ENCODE data around the gene HAPLN3.

HAPLN3 gene

DNA sequence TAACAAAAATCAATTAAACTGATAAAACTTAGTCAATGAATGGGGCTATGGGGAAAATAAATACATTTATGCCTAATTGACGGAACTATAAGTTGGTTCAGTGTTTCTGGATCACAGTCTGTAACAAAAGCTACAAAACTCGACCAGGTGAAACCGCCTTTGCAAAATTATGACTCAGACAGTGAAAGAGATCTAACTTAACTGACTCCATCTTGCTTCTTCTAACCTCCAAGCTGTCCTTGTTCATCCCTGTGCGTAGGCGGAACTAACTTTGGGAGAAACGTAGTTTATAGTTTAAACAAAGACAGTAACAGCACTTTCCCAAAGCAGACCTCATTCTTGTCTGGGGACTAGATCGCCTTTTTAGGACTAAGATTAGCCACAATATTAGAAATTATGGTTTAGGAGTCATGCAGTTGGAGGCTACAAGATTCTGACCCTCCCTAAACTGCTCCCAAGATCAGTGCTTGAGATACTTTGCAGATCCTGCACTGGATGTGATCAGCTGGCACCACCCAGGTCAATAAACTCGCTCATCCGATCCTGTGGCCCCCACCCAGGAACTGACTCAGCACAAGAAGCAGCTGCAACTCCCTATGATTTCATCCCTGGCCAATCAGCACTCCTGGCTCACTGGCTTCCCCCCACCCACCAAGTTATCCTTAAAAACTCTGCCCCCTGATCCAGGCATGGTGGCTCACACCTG lies 25.0 kb upstream of the HAPLN3 start:
- Histone ChIP-seq H3K36me3 (ENCODE audit: control insufficient read depth in 2 of 2, insufficient read depth in 1 of 2, low read length in 2 of 2) (no peaks in the 10 kb centered on the region), H3K4me3 (ENCODE audit: low read depth, low read length) (no peak overlapping the region), H3K4me1 (ENCODE audit: control insufficient read depth, insufficient read depth, low read length) (peaks cover 5% of the 10 kb centered on the region; the same call in 1 of the 2 replicates), H3K9me3 (ENCODE audit: control insufficient read depth, insufficient read depth, low read depth, low read length) (no peaks in the 10 kb centered on the region), H3K27ac (ENCODE audit: extremely low read depth, low read depth, low read length) (no peak overlapping the region)
- TF ChIP-seq ZNF133 (tag by site-specific recombination; IDR thresholded peaks at IDR 0.05) = no peak
- no peak for TF ChIP-seq ZSCAN16 (tag by site-specific recombination; IDR thresholded peaks at IDR 0.05)
- TF ChIP-seq ZBTB17 (tag by site-specific recombination; IDR thresholded peaks at IDR 0.05) = peak; percentile 50; the same call in 1 of the 2 replicates
- 0 out of 2 replicates have a peak, but pooled peaks have one; percentile 15 for TF ChIP-seq GLIS1 (tag by site-specific recombination; IDR thresholded peaks at IDR 0.05)
- peak; percentile 44; the same call in 1 of the 2 replicates for TF ChIP-seq ZFP69B (tag by site-specific recombination; IDR thresholded peaks at IDR 0.05)
- TF ChIP-seq, protein P1, sequence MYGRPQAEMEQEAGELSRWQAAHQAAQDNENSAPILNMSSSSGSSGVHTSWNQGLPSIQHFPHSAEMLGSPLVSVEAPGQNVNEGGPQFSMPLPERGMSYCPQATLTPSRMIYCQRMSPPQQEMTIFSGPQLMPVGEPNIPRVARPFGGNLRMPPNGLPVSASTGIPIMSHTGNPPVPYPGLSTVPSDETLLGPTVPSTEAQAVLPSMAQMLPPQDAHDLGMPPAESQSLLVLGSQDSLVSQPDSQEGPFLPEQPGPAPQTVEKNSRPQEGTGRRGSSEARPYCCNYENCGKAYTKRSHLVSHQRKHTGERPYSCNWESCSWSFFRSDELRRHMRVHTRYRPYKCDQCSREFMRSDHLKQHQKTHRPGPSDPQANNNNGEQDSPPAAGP (tag by site-specific recombination; IDR thresholded peaks at IDR 0.05) = peak; percentile 58; the same call in 1 of the 2 replicates
- no peak for TF ChIP-seq ZNF747 (tag by site-specific recombination; IDR thresholded peaks at IDR 0.05)
- no peak for TF ChIP-seq OVOL3 (tag by site-specific recombination; IDR thresholded peaks at IDR 0.05)
- no peak for TF ChIP-seq SCRT2 (tag by site-specific recombination; IDR thresholded peaks at IDR 0.05)
- TF ChIP-seq ZNF335 (tag by site-specific recombination; conservative IDR thresholded peaks at IDR 0.05) = no peak
- TF ChIP-seq ZNF266 (tag by site-specific recombination; IDR thresholded peaks at IDR 0.05; ENCODE audit: low read depth) = no peak
- TF ChIP-seq GLIS2 (tag by site-specific recombination; IDR thresholded peaks at IDR 0.05) = peak; percentile 30; the same call in 1 of the 2 replicates
- TF ChIP-seq KLF1 (tag by site-specific recombination; IDR thresholded peaks at IDR 0.05) = peak; percentile 67
- no peak for TF ChIP-seq YY1 (tag by site-specific recombination; IDR thresholded peaks at IDR 0.05)
- no peak for TF ChIP-seq ZNF248 (tag by site-specific recombination; IDR thresholded peaks at IDR 0.05)
- no peak for TF ChIP-seq ZNF544 (tag by site-specific recombination; IDR thresholded peaks at IDR 0.05)
- peak; percentile 22; the same call in 1 of the 2 replicates for TF ChIP-seq OSR2 (tag by site-specific recombination; IDR thresholded peaks at IDR 0.05)
- TF ChIP-seq, protein P2, sequence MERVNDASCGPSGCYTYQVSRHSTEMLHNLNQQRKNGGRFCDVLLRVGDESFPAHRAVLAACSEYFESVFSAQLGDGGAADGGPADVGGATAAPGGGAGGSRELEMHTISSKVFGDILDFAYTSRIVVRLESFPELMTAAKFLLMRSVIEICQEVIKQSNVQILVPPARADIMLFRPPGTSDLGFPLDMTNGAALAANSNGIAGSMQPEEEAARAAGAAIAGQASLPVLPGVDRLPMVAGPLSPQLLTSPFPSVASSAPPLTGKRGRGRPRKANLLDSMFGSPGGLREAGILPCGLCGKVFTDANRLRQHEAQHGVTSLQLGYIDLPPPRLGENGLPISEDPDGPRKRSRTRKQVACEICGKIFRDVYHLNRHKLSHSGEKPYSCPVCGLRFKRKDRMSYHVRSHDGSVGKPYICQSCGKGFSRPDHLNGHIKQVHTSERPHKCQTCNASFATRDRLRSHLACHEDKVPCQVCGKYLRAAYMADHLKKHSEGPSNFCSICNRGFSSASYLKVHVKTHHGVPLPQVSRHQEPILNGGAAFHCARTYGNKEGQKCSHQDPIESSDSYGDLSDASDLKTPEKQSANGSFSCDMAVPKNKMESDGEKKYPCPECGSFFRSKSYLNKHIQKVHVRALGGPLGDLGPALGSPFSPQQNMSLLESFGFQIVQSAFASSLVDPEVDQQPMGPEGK (tag by site-specific recombination; IDR thresholded peaks at IDR 0.05) = peak; percentile 46; the same call in 1 of the 2 replicates
- peak; percentile 35; the same call in 1 of the 2 replicates for TF ChIP-seq SP2 (tag by site-specific recombination; IDR thresholded peaks at IDR 0.05)
- TF ChIP-seq ZEB2 (tag by site-specific recombination; IDR thresholded peaks at IDR 0.05) = 0 out of 2 replicates have a peak, but pooled peaks have one; percentile 15
- TF ChIP-seq ZNF629 (tag by site-specific recombination; IDR thresholded peaks at IDR 0.05) = peak; percentile 38
- ChIA-PET POLR2A (no interaction called here), CTCF (interaction anchor here (1.0 to 6.8 kb wide), 3 partner anchors 16 to 287 kb away, joined by 3 to 42 read pairs (median 4); no protein-coding TSS in a partner anchor)

DNA sequence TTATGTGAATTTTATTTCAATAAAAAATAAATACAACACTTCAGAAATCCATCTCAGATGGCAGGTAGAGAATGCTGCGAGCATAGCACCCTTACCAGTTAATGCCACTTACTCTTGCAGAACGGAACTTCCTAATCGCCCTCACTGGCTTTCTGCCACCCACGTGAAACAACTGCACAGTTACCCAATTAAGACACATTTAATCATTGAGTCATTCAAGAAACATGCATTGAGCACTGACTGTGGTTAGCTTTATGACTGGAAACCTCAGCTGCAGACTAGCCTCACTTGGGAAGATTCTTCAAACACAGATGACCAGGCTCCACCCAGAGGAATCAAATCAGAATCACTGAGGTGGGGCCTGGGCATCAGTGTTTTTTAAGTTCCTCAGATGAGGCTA lies 23.4 kb upstream of the HAPLN3 start:
- CTCF ChIA-PET = interaction anchor here (0.7 to 6.8 kb wide), 3 partner anchors 15 to 326 kb away, joined by 3 to 42 read pairs (median 4); no protein-coding TSS in a partner anchor
- peaks cover 5% of the 10 kb centered on the region; the same call in 1 of the 2 replicates for H3K4me1 ChIP-seq (ENCODE audit: control insufficient read depth, insufficient read depth, low read length)
- no peaks in the 10 kb centered on the region for H3K9me3 ChIP-seq (ENCODE audit: control insufficient read depth, insufficient read depth, low read depth, low read length)
- POLR2A ChIA-PET = interaction anchor here (1.5 kb wide), 1 partner anchor 14 kb away, joined by 5 read pairs; no protein-coding TSS in a partner anchor
- H3K27ac ChIP-seq (ENCODE audit: extremely low read depth, low read depth, low read length) = no peak overlapping the region
- no peak overlapping the region for H3K4me3 ChIP-seq (ENCODE audit: low read depth, low read length)
- H3K36me3 ChIP-seq (ENCODE audit: control insufficient read depth in 2 of 2, insufficient read depth in 1 of 2, low read length in 2 of 2) = no peaks in the 10 kb centered on the region
- TF ChIP-seq, protein P2 (tag by site-specific recombination; IDR thresholded peaks at IDR 0.05) = peak; percentile 60; the same call in 1 of the 2 replicates
- peak; percentile 62 for TF ChIP-seq PRDM1 (tag by site-specific recombination; IDR thresholded peaks at IDR 0.05)
- TF ChIP-seq, protein P3, sequence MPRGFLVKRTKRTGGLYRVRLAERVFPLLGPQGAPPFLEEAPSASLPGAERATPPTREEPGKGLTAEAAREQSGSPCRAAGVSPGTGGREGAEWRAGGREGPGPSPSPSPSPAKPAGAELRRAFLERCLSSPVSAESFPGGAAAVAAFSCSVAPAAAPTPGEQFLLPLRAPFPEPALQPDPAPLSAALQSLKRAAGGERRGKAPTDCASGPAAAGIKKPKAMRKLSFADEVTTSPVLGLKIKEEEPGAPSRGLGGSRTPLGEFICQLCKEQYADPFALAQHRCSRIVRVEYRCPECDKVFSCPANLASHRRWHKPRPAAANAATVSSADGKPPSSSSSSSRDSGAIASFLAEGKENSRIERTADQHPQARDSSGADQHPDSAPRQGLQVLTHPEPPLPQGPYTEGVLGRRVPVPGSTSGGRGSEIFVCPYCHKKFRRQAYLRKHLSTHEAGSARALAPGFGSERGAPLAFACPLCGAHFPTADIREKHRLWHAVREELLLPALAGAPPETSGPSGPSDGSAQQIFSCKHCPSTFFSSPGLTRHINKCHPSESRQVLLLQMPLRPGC (tag by site-specific recombination; IDR thresholded peaks at IDR 0.05) = peak; percentile 93
- TF ChIP-seq, protein P4, sequence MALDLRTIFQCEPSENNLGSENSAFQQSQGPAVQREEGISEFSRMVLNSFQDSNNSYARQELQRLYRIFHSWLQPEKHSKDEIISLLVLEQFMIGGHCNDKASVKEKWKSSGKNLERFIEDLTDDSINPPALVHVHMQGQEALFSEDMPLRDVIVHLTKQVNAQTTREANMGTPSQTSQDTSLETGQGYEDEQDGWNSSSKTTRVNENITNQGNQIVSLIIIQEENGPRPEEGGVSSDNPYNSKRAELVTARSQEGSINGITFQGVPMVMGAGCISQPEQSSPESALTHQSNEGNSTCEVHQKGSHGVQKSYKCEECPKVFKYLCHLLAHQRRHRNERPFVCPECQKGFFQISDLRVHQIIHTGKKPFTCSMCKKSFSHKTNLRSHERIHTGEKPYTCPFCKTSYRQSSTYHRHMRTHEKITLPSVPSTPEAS (tag by site-specific recombination; IDR thresholded peaks at IDR 0.05) = 0 out of 2 replicates have a peak, but pooled peaks have one; percentile 12
- TF ChIP-seq, protein P5, sequence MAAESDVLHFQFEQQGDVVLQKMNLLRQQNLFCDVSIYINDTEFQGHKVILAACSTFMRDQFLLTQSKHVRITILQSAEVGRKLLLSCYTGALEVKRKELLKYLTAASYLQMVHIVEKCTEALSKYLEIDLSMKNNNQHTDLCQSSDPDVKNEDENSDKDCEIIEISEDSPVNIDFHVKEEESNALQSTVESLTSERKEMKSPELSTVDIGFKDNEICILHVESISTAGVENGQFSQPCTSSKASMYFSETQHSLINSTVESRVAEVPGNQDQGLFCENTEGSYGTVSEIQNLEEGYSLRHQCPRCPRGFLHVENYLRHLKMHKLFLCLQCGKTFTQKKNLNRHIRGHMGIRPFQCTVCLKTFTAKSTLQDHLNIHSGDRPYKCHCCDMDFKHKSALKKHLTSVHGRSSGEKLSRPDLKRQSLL (tag by site-specific recombination; IDR thresholded peaks at IDR 0.05) = no peak
- TF ChIP-seq ZNF529 (tag by site-specific recombination; IDR thresholded peaks at IDR 0.05; ENCODE audit: insufficient replicate concordance) = no peak
